AG08396 (cell line): ENCODE measurements around the gene DUOX2.
"Not testable (repeated sequence)": the region's sequence is repeated elsewhere in the genome, so short reads cannot be mapped to it uniquely, and the experiment has no call there.

Source experiments
- DNase-seq: peaks from one replicate; pipeline ENCODE4 v3.0.0; 2012; ENCODE audit warnings: low spot score, mixed read lengths

DUOX2 gene

DNA sequence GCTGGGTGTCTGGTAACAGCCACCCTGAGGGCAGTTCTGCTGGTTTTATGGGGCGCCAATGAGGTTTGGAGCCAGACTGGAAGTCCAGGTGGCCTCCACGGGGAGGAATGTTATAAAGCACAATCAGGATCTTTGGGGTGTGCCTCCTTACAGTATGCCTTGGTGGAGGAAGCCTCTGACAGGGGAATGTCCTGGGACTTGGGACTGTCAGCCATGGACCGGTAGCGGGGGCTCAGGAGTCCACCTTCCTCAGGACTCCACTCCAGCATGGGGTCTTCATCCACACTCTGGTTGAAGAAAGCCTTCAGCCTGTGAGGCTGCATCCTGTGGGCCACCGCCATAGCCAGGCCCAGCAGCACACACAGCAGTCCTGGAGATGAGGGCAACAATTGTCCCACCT, 5.0 kb upstream of the DUOX2 start:
- no peak for DNase-seq

DNA sequence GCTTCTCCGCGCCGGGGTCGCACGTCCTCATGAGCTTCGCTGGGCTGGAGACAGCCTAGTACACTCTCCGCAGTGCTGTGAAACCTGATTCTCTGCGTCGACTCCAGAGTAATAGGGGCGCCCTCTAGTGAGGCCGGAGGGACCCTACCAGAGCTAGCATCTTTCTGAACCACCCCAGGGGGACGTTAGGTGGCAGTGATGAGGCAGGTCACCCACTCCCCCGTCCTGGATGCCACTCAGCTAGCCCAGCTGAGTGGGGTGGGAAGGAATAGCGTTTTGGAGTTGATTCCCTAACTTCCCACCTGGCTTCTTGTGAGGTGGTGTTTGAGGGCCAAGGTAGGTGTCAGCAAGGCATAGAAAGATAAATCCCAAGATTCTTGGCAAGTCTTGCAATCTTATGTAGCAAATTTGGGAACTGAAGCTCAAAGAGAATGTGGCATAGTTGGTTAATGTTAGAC, 4.2 kb upstream of the DUOX2 start:
- peak; percentile 93 for DNase-seq

GRCh38 chr15:45117308-45118130, 3.5 kb upstream of the DUOX2 start:
- no peak for DNase-seq

GRCh38 chr15:45116482-45117307, 2.7 kb upstream of the DUOX2 start:
- DNase-seq: no peak

DNA sequence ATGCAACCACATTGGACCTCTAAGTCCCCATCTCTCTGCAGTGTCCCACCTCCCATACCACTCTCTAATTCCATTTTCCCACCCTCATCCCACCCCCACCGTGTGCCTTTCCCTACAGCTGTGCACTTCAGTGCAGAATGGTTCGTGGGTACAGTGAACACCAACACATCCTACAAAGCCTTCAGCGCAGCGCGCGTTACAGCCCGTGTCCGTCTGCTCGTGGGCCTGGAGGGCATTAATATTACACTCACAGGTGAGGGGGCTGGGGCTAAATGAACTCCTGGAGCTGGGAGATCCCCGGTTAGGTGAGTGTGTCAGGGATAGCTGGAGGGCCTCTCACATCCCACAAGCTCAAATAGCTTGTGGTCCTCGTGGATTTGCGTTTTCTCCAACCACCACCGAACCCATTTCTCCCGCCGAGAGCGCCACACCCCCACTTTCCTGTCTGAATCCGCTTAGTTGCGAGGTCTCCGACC, 2.1 kb upstream of the DUOX2 start:
- DNase-seq: no peak

- DNase-seq: no peak
These were observed 1.4 kb upstream of the DUOX2 start for GRCh38 chr15:45115312-45115820.

GRCh38 chr15:45114751-45115085, 746 bp upstream of the DUOX2 start:
- no peak for DNase-seq

DNA sequence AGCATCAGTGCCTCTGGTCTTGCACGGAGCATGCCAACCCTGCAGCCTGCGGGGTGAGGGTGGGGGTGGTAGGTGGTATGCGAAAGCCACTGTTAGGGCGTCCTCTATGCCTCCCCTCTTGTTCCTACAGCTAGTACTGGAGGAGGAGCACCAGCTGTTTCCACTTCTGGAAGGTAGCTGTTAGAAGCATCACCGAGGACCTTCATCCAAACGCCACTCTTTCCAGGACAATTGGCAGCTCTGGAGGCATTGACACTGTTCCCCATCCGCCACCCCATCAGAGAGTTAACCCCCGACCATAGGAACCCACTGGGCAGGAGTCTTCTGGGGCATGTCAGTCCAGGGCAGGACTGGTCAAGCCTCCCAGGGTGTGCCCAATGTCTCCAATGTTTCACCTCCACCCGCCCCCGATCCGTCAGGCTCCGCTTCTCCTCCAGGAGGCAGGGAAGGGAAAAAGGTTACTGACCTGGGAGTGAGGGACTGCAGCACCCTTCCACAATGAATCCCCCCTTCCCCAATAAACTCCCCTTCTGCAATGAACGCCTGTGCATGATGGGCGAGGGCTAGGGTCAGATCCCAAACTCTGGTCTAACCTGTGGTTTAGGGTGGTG, 487 bp downstream of the DUOX2 start:
- DNase-seq: no peak

DNA sequence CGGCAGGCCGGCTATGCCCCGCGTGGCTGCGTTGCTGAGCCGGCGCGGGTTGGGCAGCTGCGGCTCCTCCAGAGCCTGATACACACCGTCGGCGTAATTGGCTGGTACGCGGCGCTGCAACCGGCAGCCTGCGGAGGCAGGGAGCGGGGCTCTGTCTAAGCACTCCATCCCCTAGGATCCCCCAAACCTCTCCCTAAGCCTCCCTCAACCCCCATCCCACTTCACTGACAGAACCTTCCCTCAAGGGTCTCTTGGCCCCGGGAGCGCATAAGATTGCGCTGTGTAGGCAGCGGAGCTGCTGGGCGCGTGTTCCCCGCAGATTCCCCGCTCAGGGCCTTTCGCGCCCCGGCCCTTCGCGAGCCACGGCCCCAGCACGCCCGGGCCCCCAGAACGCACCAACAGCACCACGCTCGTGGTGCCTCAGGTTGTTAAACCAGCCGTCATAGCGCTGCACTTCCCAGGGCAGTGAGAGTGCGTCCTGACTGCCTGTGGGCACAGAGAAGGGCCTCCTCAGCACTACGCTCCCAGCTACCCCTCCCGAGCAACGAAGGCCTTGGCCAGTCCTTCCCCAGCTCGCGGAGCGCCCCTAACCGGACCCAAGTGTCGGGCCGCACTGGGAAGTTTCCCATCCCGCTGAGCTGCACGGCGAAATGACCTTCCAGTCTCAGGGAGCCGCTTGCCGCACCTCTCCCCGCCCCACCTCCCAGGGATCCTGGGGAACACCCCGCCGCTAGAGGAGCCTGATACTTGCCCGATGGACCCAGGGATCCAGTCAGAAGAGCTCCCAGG, 1.2 kb downstream of the DUOX2 start:
- no peak for DNase-seq

DNA sequence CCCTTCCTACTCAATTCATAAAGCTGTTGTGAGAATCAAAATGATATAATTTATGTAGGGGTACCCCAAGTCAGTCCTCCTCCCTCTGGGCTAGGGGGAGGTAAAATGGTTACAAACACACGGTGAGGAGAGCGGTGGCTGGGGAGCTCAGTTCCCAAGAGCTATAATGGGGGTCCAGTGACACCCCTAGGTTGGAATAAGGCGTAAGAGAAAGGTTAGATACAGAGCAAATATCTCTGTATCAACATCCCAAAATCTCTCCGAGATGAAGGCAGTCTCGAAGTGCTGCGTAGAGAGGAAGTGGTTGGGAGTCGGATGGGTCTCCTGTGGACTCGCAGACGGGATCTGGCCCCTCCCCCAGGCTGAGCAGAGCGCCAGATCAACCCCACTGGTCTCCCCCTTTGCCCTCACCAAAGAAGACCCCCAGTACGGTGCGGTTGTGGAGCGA, 1.8 kb downstream of the DUOX2 start:
- no peak for DNase-seq

DNA sequence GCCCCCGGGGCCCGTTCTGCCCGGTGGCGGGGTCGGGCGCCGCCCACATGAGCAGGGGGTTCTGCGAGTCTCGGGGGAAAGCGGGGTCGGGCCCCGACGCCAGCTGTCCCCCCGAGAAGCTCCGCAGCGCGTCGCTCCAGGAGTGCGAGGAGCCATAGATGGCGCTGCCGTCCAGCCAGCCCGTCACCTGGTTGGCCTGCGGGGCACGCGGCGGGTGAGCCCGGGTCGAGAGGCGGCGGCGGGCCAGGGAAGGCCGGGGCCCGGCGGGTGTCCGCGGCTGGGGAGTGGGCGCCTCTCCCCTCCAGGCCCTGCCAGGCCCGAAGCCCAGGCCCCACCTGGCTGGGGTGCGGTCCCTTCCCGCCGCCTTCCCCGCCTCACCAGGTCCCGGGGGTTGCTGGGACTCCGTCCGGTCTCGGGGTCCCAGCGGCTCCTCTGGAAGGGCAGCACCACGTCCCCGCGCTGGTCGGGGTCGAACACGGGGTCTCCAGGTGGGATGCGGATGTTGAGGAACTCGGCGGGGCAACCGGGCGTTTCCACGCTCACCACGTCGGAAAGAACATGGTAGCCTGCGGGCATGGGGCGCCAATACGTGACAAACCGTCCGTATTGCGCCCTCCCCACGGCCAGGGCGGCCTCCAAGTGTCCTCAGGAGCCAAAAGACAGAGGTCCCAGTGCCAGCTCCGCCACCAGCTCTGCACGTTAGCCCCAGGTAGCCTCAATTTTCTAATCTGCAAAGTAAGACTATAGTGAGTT, 2.4 kb downstream of the DUOX2 start:
- DNase-seq: no peak

DNA sequence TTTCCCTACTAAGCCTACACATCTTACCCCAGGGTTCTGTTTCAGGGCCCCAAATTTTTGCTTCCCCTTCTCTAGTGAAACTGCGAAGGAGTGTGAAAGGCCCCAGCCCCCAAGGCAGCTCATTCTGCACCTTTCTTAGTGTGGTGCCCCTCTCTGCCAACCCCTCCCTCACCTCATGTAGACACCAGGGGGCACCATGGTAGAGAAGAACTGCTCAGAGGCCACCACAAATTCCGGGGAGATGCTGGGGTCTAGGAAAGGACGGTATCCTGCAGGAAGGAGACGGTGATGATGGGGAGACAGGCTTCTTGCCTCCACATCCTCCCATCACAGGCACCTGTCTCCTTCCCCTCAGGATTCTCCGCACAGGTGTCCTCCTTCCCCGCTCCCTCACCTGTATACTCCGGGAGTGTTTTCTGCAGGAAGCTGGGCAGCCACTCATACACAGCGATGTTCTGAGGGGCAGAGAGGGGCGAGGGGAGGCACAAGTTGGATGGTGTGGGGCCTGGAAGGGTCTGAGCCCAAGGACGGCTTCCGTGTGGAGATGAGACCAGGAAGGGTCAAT, 3.6 kb downstream of the DUOX2 start:
- no peak for DNase-seq

GRCh38 chr15:45107941-45108630, 5.9 kb downstream of the DUOX2 start:
- DNase-seq: no peak

DNA sequence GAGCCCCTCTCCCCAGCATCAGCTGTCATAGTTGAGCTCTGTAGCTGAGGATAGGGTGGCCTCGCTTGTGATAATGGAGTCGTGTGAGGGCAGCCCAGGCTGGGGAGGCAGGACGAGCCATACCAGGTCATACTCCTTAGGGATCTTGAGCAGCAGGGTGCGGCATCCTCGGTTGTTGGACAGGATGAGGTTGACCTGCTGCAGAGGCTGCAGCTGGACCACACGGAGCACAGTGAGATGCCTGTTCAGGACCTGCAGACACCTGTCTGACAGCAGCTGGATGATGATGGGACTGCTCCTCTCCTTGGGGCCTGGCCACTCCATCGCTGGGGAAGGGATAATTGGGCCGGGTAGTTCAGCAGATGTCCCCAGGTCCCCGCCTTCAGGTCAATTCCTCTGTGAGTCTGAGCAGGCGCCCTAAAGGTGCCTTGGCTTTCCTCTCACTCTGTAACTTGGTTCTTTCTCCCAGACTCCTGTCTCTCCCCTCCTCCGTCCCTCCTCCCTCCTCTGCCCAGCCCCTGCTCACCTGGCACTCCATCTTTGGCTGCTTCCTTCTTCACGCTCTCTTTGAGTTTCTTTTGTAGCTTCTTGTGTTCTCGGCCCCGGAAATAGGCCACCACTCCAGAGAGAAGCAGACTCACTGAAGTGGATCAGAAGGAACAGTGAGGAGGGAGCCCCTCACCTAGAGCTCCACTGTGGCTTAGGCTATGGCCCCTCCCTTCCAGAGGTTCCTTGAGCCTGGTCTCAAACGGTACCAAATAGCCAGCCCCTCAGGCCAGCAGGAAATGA, 7.8 kb downstream of the DUOX2 start:
- DNase-seq: no peak

GRCh38 chr15:45105586-45105985, 8.4 kb downstream of the DUOX2 start:
- no peak for DNase-seq

GRCh38 chr15:45104170-45104569, 9.8 kb downstream of the DUOX2 start:
- DNase-seq: not testable (repeated sequence)

DNA sequence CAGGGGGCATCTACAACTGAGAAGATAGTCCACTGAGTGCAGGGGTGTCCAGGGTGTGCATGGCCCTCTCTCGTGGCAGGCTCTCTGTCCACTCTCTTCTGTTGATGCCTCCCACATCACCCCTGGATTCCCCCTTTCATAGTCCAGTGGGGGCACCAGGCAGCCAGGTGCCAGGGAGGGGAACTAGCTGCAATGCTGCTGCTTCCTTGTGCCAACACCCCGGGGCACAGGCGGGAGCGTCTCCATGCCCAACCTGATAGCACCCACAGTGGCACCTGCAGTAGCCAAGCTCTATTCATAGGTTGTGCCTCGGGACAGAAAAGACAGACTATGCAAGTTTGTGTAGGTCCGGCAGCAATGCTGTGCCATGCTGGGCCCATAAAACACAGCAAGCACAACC, 11.7 kb downstream of the DUOX2 start:
- no peak for DNase-seq

GRCh38 chr15:45101749-45102148, 12.2 kb downstream of the DUOX2 start:
- no peak for DNase-seq
